Fibroblast of lung (primary cell): ENCODE results near the gene GLUL. TPM values are rescaled to one million over a fixed set of nuclear protein-coding genes. Genes with fewer than 3 reads are reported as not detected.

Experiments
- DNase-seq, 2 donors: peaks; one replicate each; pipeline versions ENCODE4 v3.0.0 to v3.0.0-alpha.2; 2010; ENCODE audit warnings: low read depth in 2 of 2
- H2AFZ ChIP-seq: 2 replicates; pipeline ENCODE4 v1.5.1; 2012; ENCODE audit warnings: low read length, control low read depth, inconsistent platforms
- H3K27ac ChIP-seq: 2 replicates; pipeline ENCODE4 v1.5.1; 2011; ENCODE audit warnings: low read length, control low read depth; ENCODE audit not compliant: insufficient read depth
- H3K27me3 ChIP-seq: 2 replicates; pipeline ENCODE4 v1.5.1; 2011; ENCODE audit warnings: mild to moderate bottlenecking, low read length; ENCODE audit not compliant: control insufficient read depth, insufficient read depth
- H3K36me3 ChIP-seq: 2 replicates; pipeline ENCODE4 v1.5.1; 2011; ENCODE audit warnings: low read length; ENCODE audit not compliant: control insufficient read depth, insufficient read depth
- H3K4me1 ChIP-seq: 2 replicates; pipeline ENCODE4 v1.5.1; 2011; ENCODE audit warnings: low read length; ENCODE audit not compliant: control insufficient read depth, insufficient read depth; ENCODE audit errors: extremely low read depth
- H3K4me2 ChIP-seq: 2 replicates; pipeline ENCODE4 v1.5.1; 2011; ENCODE audit warnings: low read length, control low read depth; ENCODE audit not compliant: insufficient read depth; ENCODE audit errors: extremely low read depth
- H3K4me3 ChIP-seq, 4 experiments: fragments of 200-600 bp in 1 of 4; sonication (generic) in 1 of 4; replicated peaks in 1 of 4; 2 replicates each; pipeline ENCODE4 v1.5.1; 2011 to 2016; ENCODE audit warnings: low read length in 4 of 4, low read depth in 3 of 4, mild to moderate bottlenecking in 3 of 4, control low read depth in 2 of 4, inconsistent platforms in 1 of 4, mixed read lengths in 1 of 4; ENCODE audit not compliant: insufficient read depth in 1 of 4; ENCODE audit errors: control extremely low read depth in 1 of 4
- H3K79me2 ChIP-seq: 2 replicates; pipeline ENCODE4 v1.5.1; 2012; ENCODE audit warnings: mild to moderate bottlenecking, low read length, inconsistent platforms; ENCODE audit not compliant: control insufficient read depth, insufficient read depth
- H3K9ac ChIP-seq: 2 replicates; pipeline ENCODE4 v1.5.1; 2011; ENCODE audit warnings: mild to moderate bottlenecking, low read length, control low read depth; ENCODE audit not compliant: insufficient read depth
- H3K9me3 ChIP-seq: 2 replicates; pipeline ENCODE4 v1.5.1; 2012; ENCODE audit warnings: low read depth, low read length; ENCODE audit not compliant: control insufficient read depth, insufficient read depth
- H4K20me1 ChIP-seq: 2 replicates; pipeline ENCODE4 v1.5.1; 2011; ENCODE audit warnings: low read length; ENCODE audit not compliant: control insufficient read depth, insufficient read depth; ENCODE audit errors: extremely low read depth
- EZH2 ChIP-seq: IDR thresholded peaks from 2 replicates; pipeline ENCODE4 v1.5.1; 2012; ENCODE audit warnings: low read length, control low read depth, mild to moderate bottlenecking; ENCODE audit errors: missing control alignments
- polyA plus RNA-seq, 2 donors: library from polyadenylated mRNA; depleted of rRNA in 1 of 2; stranded (reverse) in 1 of 2; unstranded in 1 of 2; fragments of >200 nt; gene quantifications; 2 replicates each; pipeline ENCODE4 v1.2.1, GENCODE V29; 2011 to 2012; ENCODE audit warnings: missing spikeins in 1 of 2
- total RNA-seq: library from RNA; depleted of rRNA; stranded (reverse); fragments of >200 nt; gene quantifications from 2 replicates; pipeline ENCODE4 v1.2.1, GENCODE V29; 2014
- TF ChIP-seq, protein P1 (sequence below), 2 donors: IDR thresholded peaks in 1 of 2; conservative IDR thresholded peaks in 1 of 2; 1 replicate in 1 of 2; 2 replicates in 1 of 2; pipeline ENCODE4 v1.5.1; 2011 to 2012; ENCODE audit warnings: low read length in 2 of 2, control low read depth in 1 of 2, inconsistent platforms in 1 of 2, low read depth in 1 of 2, mild to moderate bottlenecking in 1 of 2

GLUL gene
- total and polyA plus RNA-seq, 2 donors (not counting 1 experiment from before 2014, with no cell fraction given): 187 to 523 TPM

GRCh38 chr1:182413486-182413885 is 21.9 kb upstream of the GLUL start:
- H3K9ac ChIP-seq: no peak overlapping the region
- H2AFZ ChIP-seq: no peak overlapping the region
- no peaks in the 10 kb centered on the region for H4K20me1 ChIP-seq
- no peaks in the 10 kb centered on the region for H3K36me3 ChIP-seq
- no peak overlapping the region for H3K27ac ChIP-seq
- H3K4me1 ChIP-seq: no peaks in the 10 kb centered on the region
- H3K27me3 ChIP-seq: no peaks in the 10 kb centered on the region
- H3K79me2 ChIP-seq: no peaks in the 10 kb centered on the region
- DNase-seq: no peak
- H3K4me3 ChIP-seq: no peak overlapping the region
- no peak for TF ChIP-seq EZH2
- TF ChIP-seq, protein P1, sequence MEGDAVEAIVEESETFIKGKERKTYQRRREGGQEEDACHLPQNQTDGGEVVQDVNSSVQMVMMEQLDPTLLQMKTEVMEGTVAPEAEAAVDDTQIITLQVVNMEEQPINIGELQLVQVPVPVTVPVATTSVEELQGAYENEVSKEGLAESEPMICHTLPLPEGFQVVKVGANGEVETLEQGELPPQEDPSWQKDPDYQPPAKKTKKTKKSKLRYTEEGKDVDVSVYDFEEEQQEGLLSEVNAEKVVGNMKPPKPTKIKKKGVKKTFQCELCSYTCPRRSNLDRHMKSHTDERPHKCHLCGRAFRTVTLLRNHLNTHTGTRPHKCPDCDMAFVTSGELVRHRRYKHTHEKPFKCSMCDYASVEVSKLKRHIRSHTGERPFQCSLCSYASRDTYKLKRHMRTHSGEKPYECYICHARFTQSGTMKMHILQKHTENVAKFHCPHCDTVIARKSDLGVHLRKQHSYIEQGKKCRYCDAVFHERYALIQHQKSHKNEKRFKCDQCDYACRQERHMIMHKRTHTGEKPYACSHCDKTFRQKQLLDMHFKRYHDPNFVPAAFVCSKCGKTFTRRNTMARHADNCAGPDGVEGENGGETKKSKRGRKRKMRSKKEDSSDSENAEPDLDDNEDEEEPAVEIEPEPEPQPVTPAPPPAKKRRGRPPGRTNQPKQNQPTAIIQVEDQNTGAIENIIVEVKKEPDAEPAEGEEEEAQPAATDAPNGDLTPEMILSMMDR (conservative IDR thresholded peaks at IDR 0.05 in 1 of 2, IDR thresholded peaks at IDR 0.05 in 1 of 2; ENCODE audit: low read depth in 1 of 2, low read length in 2 of 2): no peak
- no peak overlapping the region for H3K4me2 ChIP-seq
- H3K9me3 ChIP-seq: no peaks in the 10 kb centered on the region

DNA sequence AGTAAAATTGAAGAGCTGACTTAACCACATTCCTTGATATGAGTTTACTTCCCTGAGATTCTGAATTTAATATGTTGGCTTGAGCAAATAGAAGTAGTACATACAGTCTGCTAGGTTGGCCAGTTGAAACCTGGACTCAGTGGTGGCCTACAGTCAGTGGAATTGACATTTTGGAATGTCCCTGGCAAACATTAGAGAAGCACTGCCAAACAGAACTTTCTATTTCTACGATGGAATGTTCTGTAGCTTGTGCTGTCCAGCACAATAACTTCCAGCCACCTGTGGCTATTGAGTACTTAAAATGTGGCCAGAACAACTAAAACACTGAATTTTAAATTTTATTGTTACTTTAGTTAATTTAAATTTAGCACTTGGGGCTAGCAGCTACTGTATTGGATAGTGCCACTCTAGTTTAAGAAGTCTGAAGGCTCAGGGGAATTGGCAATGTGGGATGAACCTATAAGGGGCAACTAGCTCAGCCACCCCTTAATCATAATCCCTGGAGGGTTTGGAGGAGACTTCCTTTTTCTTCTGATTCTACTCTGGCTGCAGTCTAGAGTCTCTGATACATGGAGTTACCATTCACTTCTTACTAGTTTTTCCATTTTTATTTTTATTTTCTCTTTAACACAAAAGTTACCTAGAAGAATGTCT is 19.2 kb upstream of the GLUL start:
- no peak for DNase-seq

DNA sequence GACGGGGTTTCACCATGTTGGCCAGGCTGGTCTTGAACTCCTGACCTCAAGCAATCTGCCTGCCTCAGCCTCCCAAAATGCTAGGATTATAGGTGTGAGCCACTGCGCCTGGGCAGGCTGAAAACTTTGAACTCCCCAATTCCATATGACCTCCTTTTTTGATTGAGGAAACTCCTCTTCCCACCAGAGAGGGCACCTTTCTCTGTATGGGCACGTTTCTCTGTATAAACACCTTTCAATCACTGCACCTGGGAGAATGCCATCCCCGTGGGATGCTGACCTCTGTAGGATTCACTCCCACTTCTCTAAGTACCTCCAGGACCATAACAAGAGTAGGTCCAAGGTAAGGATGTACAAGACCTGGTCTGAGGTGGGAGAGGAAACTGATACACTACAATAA is 18.5 kb upstream of the GLUL start:
- no peaks in the 10 kb centered on the region for H3K79me2 ChIP-seq
- no peak for DNase-seq
- no peak overlapping the region for H3K4me2 ChIP-seq
- no peaks in the 10 kb centered on the region for H3K36me3 ChIP-seq
- no peaks in the 10 kb centered on the region for H3K27me3 ChIP-seq
- no peak overlapping the region for H3K4me3 ChIP-seq
- H2AFZ ChIP-seq: no peak overlapping the region
- no peak for TF ChIP-seq EZH2
- TF ChIP-seq, protein P1 (conservative IDR thresholded peaks at IDR 0.05 in 1 of 2, IDR thresholded peaks at IDR 0.05 in 1 of 2; ENCODE audit: low read depth in 1 of 2, low read length in 2 of 2): no peak
- no peaks in the 10 kb centered on the region for H3K4me1 ChIP-seq
- no peak overlapping the region for H3K9ac ChIP-seq
- H3K9me3 ChIP-seq: no peaks in the 10 kb centered on the region
- H4K20me1 ChIP-seq: no peaks in the 10 kb centered on the region
- no peak overlapping the region for H3K27ac ChIP-seq

More for the DNA sequence above, 19.2 kb upstream of the GLUL start:
- no peaks in the 10 kb centered on the region for H3K4me1 ChIP-seq
- H3K9me3 ChIP-seq: no peaks in the 10 kb centered on the region
- no peaks in the 10 kb centered on the region for H4K20me1 ChIP-seq
- TF ChIP-seq EZH2: no peak
- TF ChIP-seq, protein P1 (conservative IDR thresholded peaks at IDR 0.05 in 1 of 2, IDR thresholded peaks at IDR 0.05 in 1 of 2; ENCODE audit: low read depth in 1 of 2, low read length in 2 of 2): no peak
- H3K27ac ChIP-seq: no peak overlapping the region
- no peak overlapping the region for H3K4me2 ChIP-seq
- H3K79me2 ChIP-seq: no peaks in the 10 kb centered on the region
- no peak overlapping the region for H3K9ac ChIP-seq
- no peak overlapping the region for H2AFZ ChIP-seq
- no peaks in the 10 kb centered on the region for H3K36me3 ChIP-seq
- H3K4me3 ChIP-seq: no peak overlapping the region
- H3K27me3 ChIP-seq: no peaks in the 10 kb centered on the region
